Natural killer cell treated with Interleukin-12 subunit alpha and Interleukin-12 subunit beta and Interleukin-15 and Interleukin-18, amount 100 ng/mL, for 72 hours (primary cell): Measurements from ENCODE around the gene KHDC4. TPM values are rescaled to one million over a fixed set of nuclear protein-coding genes. Genes with fewer than 3 reads are reported as not detected.

Source experiments
- ATAC-seq, 2 donors: fragments of 150-1000 bp; cut with Tn5 transposase in 1 of 2; sonication (Bioruptor Pico), chemical (Tn5 transposase) in 1 of 2; 2 replicates each; pipeline ENCODE4 v1.10.0; 2021
- DNase-seq: peaks from one replicate; pipeline ENCODE4 v3.0.0; 2022; ENCODE audit warnings: low spot score
- H3K27ac Mint-ChIP-seq, 2 donors: 1 replicate in 1 of 2; 2 replicates in 1 of 2; pipeline ENCODE4 v1.8.0; 2022; ENCODE audit warnings: mixed read lengths in 2 of 2, mild to moderate bottlenecking in 1 of 2, moderate library complexity in 1 of 2
- H3K27me3 Mint-ChIP-seq, 2 donors: 1 replicate in 1 of 2; 2 replicates in 1 of 2; pipeline ENCODE4 v1.8.0; 2022; ENCODE audit warnings: mixed read lengths in 2 of 2
- H3K36me3 Mint-ChIP-seq: one replicate; pipeline ENCODE4 v1.8.0; 2022; ENCODE audit warnings: mixed read lengths
- H3K4me1 Mint-ChIP-seq, 2 donors: 1 replicate in 1 of 2; 2 replicates in 1 of 2; pipeline ENCODE4 v1.8.0; 2022; ENCODE audit warnings: low read depth in 2 of 2, mixed read lengths in 2 of 2, mild to moderate bottlenecking in 1 of 2
- H3K4me3 Mint-ChIP-seq: one replicate; pipeline ENCODE4 v1.8.0; 2022; ENCODE audit warnings: mixed read lengths
- H3K9me3 Mint-ChIP-seq: 2 replicates; pipeline ENCODE4 v1.8.0; 2022; ENCODE audit warnings: mixed read lengths
- total RNA-seq, 2 donors: library from RNA; stranded (reverse); gene quantifications; one replicate each; pipeline ENCODE4 v1.2.3, GENCODE V29; 2022

KHDC4 gene
- total RNA-seq, 2 donors from 2014 or later: 47.6 to 96.0 TPM

GRCh38 chr1:155975375-155976061 is 41.3 kb upstream of the KHDC4 start:
- H3K36me3 Mint-ChIP-seq: peaks cover 12% of the 10 kb centered on the region
- H3K9me3 Mint-ChIP-seq: no peaks in the 10 kb centered on the region
- peaks cover 76 to 80% of the 10 kb centered on the region in 2 donors for H3K4me1 Mint-ChIP-seq
- DNase-seq: no peak
- no peak for ATAC-seq
- H3K4me3 Mint-ChIP-seq: peak overlapping the region; percentile 92
- H3K27ac Mint-ChIP-seq: peak overlapping the region; percentile 87 to 92
- no peaks in the 10 kb centered on the region for H3K27me3 Mint-ChIP-seq

GRCh38 chr1:155974208-155975115 is 40.2 kb upstream of the KHDC4 start:
- H3K4me3 Mint-ChIP-seq: peak overlapping the region; percentile 92
- no peaks in the 10 kb centered on the region for H3K27me3 Mint-ChIP-seq
- no peak for DNase-seq
- no peak for ATAC-seq
- H3K36me3 Mint-ChIP-seq: peaks cover 17% of the 10 kb centered on the region
- peaks cover 76 to 80% of the 10 kb centered on the region in 2 donors for H3K4me1 Mint-ChIP-seq
- no peaks in the 10 kb centered on the region for H3K9me3 Mint-ChIP-seq
- H3K27ac Mint-ChIP-seq: peak overlapping the region; percentile 87 to 92

DNA sequence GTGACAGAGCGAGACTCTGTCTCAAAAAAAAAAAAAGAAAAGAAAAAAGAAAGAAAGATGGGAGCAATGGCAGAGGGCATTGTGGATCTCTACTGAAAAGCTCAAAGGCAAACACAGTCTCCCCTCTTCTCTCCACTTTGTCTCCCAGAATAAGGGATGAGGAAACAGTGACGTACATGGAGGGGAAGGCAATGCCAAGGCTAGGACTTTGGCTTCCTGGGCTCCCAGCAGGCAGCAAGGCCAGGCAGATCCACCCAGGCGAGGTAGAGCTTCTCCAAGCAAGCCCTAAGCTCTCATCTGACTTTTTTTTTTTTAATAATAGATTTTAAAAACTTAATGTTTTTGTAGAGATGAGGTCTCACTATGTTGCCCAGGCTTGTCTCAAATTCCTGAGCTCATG is 39.5 kb upstream of the KHDC4 start:
- H3K9me3 Mint-ChIP-seq: no peaks in the 10 kb centered on the region
- ATAC-seq: no peak
- DNase-seq: no peak
- H3K4me3 Mint-ChIP-seq: peak overlapping the region; percentile 92
- peaks cover 17% of the 10 kb centered on the region for H3K36me3 Mint-ChIP-seq
- H3K4me1 Mint-ChIP-seq: peaks cover 77 to 84% of the 10 kb centered on the region in 2 donors
- no peaks in the 10 kb centered on the region for H3K27me3 Mint-ChIP-seq
- H3K27ac Mint-ChIP-seq: peak overlapping the region; percentile 95 to 96

DNA sequence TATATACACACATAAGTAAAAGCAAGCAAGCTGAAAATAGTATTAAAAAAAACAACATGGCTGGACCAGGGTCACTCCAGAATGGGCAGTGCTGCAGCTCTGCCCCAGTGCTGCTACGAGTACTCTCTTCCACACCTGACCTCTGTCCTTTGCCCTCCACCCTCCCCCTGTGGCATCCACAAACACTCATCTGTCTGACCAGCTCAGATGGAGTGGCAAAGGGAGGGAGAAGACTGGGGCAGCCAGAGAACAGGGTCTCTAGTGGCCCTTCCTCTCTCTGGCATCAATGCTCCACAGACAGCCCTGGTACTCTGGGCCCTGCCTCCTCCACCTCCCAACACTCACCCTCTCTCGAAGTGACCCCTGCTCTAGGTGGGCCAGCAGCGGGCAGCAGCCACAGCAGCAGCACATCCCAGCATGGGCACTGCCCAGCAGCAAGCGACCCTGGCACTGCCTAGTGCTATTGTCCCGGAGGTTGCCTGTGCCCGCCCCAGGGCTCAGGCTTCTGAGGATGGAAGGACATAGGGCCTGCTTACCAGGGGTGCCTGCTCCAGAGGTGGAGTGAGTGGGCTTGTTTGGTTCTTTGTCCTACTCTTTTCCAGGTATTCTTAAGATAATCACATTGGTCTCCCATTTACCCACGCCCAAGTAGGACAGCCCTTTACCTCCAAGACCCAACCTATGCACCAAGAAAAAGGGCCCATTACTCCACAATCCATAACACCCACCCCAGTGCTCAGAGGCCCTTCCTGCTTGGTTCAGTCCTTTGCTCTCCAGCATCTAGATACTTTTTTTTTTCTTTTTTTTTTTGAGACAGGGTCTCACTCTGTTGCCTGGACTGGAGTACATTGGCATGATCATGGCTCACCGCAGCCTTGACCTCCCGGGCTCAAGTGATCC is 37.9 kb upstream of the KHDC4 start:
- Mint-ChIP-seq H3K27me3 (no peaks in the 10 kb centered on the region), H3K9me3 (no peaks in the 10 kb centered on the region), H3K4me3 (peak overlapping the region; percentile 67), H3K36me3 (peaks cover 12% of the 10 kb centered on the region), H3K4me1 (peaks cover 88 to 96% of the 10 kb centered on the region in 2 donors), H3K27ac (peak overlapping the region; percentile 95 to 96)
- DNase-seq (no peak), ATAC-seq (no peak)

DNA sequence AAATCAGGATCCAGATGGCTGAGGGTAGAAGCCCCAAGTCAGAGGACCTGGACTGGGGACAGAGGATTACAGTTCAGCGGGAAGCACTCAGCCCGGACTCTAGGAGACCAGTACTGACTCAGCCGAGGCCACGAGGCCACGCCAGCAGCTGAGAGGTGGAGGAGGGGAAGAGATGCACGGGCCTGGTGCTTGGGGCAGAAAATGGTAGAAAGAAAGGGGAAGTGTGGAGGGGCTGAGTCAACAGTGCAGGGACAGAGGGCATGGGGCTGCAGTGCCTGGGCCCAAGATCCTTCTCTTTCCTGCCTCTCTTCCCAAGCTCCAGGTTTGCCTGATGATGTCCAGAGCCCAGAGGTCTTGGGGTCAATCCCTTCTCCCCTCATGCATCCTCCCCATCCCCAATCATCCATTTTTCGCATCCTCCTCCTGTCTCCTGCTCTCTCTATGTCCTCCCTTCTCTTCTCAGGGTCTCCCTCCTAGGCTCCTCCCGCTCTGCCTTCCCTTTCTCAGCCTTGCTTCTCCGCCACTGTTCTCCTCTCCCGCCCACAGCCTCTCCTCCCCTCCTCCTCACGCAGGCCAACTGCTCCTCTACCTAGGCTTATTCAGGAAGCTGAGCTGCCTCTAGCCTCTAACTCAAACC is 36.4 kb upstream of the KHDC4 start:
- Mint-ChIP-seq H3K27ac (peak overlapping the region; percentile 95 to 96), H3K4me1 (peaks cover 85 to 86% of the 10 kb centered on the region in 2 donors), H3K27me3 (no peaks in the 10 kb centered on the region), H3K9me3 (no peaks in the 10 kb centered on the region), H3K4me3 (peak overlapping the region; percentile 68), H3K36me3 (peaks cover 11% of the 10 kb centered on the region)
- ATAC-seq (peak; percentile 81 to 89), DNase-seq (peak; percentile 71)

GRCh38 chr1:155969377-155969791 is 35.2 kb upstream of the KHDC4 start:
- Mint-ChIP-seq H3K36me3 (peaks cover 11% of the 10 kb centered on the region), H3K27ac (peak overlapping the region; percentile 95 to 96), H3K4me1 (peaks cover 72 to 75% of the 10 kb centered on the region in 2 donors), H3K4me3 (peak overlapping the region; percentile 68), H3K27me3 (no peaks in the 10 kb centered on the region), H3K9me3 (no peaks in the 10 kb centered on the region)
- ATAC-seq (no peak), DNase-seq (no peak)

- peak overlapping the region; percentile 73 for H3K4me3 Mint-ChIP-seq
- ATAC-seq (no peak), DNase-seq (no peak)
- peak overlapping the region; percentile 95 to 96 for H3K27ac Mint-ChIP-seq
- peaks cover 67 to 73% of the 10 kb centered on the region in 2 donors for H3K4me1 Mint-ChIP-seq
- H3K27me3 Mint-ChIP-seq: no peaks in the 10 kb centered on the region
- H3K9me3 Mint-ChIP-seq: no peaks in the 10 kb centered on the region
- peaks cover 11% of the 10 kb centered on the region for H3K36me3 Mint-ChIP-seq
Observed at GRCh38 chr1:155968670-155969069, 34.5 kb upstream of the KHDC4 start.

GRCh38 chr1:155968051-155968400 is 33.8 kb upstream of the KHDC4 start:
- peaks cover 62 to 69% of the 10 kb centered on the region in 2 donors for H3K4me1 Mint-ChIP-seq
- H3K36me3 Mint-ChIP-seq: peaks cover 8% of the 10 kb centered on the region
- DNase-seq: no peak
- no peak for ATAC-seq
- no peaks in the 10 kb centered on the region for H3K27me3 Mint-ChIP-seq
- no peaks in the 10 kb centered on the region for H3K9me3 Mint-ChIP-seq
- H3K4me3 Mint-ChIP-seq: peak overlapping the region; percentile 73
- peak overlapping the region; percentile 95 to 96 for H3K27ac Mint-ChIP-seq

GRCh38 chr1:155967341-155968050 is 33.3 kb upstream of the KHDC4 start:
- ATAC-seq: no peak
- Mint-ChIP-seq H3K4me3 (peak overlapping the region; percentile 73), H3K9me3 (no peaks in the 10 kb centered on the region), H3K4me1 (peaks cover 61 to 64% of the 10 kb centered on the region in 2 donors), H3K27ac (peak overlapping the region; percentile 95 to 96), H3K36me3 (peaks cover 5% of the 10 kb centered on the region), H3K27me3 (no peaks in the 10 kb centered on the region)
- no peak for DNase-seq

- Mint-ChIP-seq H3K36me3 (peaks cover 5% of the 10 kb centered on the region), H3K4me3 (peak overlapping the region; percentile 73), H3K4me1 (peaks cover 59 to 62% of the 10 kb centered on the region in 2 donors), H3K27ac (peak overlapping the region; percentile 95 to 96), H3K27me3 (no peaks in the 10 kb centered on the region), H3K9me3 (no peaks in the 10 kb centered on the region)
- ATAC-seq: no peak
- no peak for DNase-seq
Observed at GRCh38 chr1:155966750-155967149, 32.5 kb upstream of the KHDC4 start.

- H3K4me3 Mint-ChIP-seq: peak overlapping the region; percentile 27
- peaks cover 5% of the 10 kb centered on the region for H3K36me3 Mint-ChIP-seq
- peak overlapping the region; percentile 95 to 96 for H3K27ac Mint-ChIP-seq
Observed at GRCh38 chr1:155966135-155966534, 31.9 kb upstream of the KHDC4 start.

GRCh38 chr1:155964193-155964592 is 30.0 kb upstream of the KHDC4 start:
- Mint-ChIP-seq H3K9me3 (no peaks in the 10 kb centered on the region), H3K36me3 (no peaks in the 10 kb centered on the region), H3K27ac (peak overlapping the region; percentile 34 to 67), H3K27me3 (no peaks in the 10 kb centered on the region), H3K4me1 (peaks cover 34 to 46% of the 10 kb centered on the region in 2 donors), H3K4me3 (no peak overlapping the region)
- ATAC-seq: no peak
- no peak for DNase-seq

More at GRCh38 chr1:155966135-155966534, 31.9 kb upstream of the KHDC4 start:
- no peaks in the 10 kb centered on the region for H3K27me3 Mint-ChIP-seq
- peaks cover 54 to 60% of the 10 kb centered on the region in 2 donors for H3K4me1 Mint-ChIP-seq
- no peak for ATAC-seq
- H3K9me3 Mint-ChIP-seq: no peaks in the 10 kb centered on the region
- no peak for DNase-seq
